OCI-LY7 (cell line): ENCODE results near the gene SNX9.

Experiments used
- CTCF ChIP-seq: fragments of 200-600 bp; sonication (generic); conservative IDR thresholded peaks from 2 replicates; pipeline ENCODE4 v1.5.1; 2014; ENCODE audit warnings: mild to moderate bottlenecking, antibody characterized with exemption, low read length, moderate library complexity, mixed read lengths
- EZH2phosphoT487 ChIP-seq: fragments of 200-600 bp; sonication (generic); IDR thresholded peaks from 2 replicates; pipeline ENCODE4 v1.6.1; 2018; ENCODE audit warnings: low read depth, borderline replicate concordance, mild to moderate bottlenecking, mixed run types, antibody characterized with exemption, low read length, moderate library complexity, mixed read lengths

- TF ChIP-seq EZH2phosphoT487 (no peak), CTCF (no peak)
Measured at GRCh38 chr6:157839606-157840005, 16.6 kb downstream of the SNX9 start.
